HG02943 (cell line): ENCODE data around the gene SYNDIG1.

Experiments
- ATAC-seq: cut with Tn5 transposase; IDR thresholded peaks from one replicate; pipeline ENCODE4 v1.9.1; 2021; ENCODE audit warnings: mild to moderate bottlenecking, low read depth, moderate library complexity; ENCODE audit not compliant: unreplicated experiment

SYNDIG1 gene

GRCh38 chr20:24469894-24470745, 691 bp downstream of the SYNDIG1 start:
- no peak for ATAC-seq

- ATAC-seq = no peak
Observed at GRCh38 chr20:24470746-24471582, 1.5 kb downstream of the SYNDIG1 start.

GRCh38 chr20:24472426-24472825, 3.0 kb downstream of the SYNDIG1 start:
- ATAC-seq = no peak

- no peak for ATAC-seq
Observed at GRCh38 chr20:24473435-24474223, 4.2 kb downstream of the SYNDIG1 start.

GRCh38 chr20:24477831-24478547, 8.6 kb downstream of the SYNDIG1 start:
- ATAC-seq = no peak

- no peak for ATAC-seq
Observed at GRCh38 chr20:24478584-24478983, 9.2 kb downstream of the SYNDIG1 start.

- ATAC-seq = no peak
Observed at GRCh38 chr20:24479106-24479505, 9.7 kb downstream of the SYNDIG1 start.

GRCh38 chr20:24479595-24479994, 10.2 kb downstream of the SYNDIG1 start:
- no peak for ATAC-seq

GRCh38 chr20:24480509-24480908, 11.1 kb downstream of the SYNDIG1 start:
- ATAC-seq = no peak

- ATAC-seq = no peak
Observed at GRCh38 chr20:24481173-24481572, 11.7 kb downstream of the SYNDIG1 start.

- ATAC-seq = no peak
Observed at GRCh38 chr20:24483435-24484080, 14.1 kb downstream of the SYNDIG1 start.

- no peak for ATAC-seq
Observed at GRCh38 chr20:24484081-24484450, 14.6 kb downstream of the SYNDIG1 start.

GRCh38 chr20:24485981-24486380, 16.6 kb downstream of the SYNDIG1 start:
- ATAC-seq = no peak

GRCh38 chr20:24487240-24487639, 17.8 kb downstream of the SYNDIG1 start:
- no peak for ATAC-seq

- no peak for ATAC-seq
Observed at GRCh38 chr20:24487648-24488047, 18.2 kb downstream of the SYNDIG1 start.

- ATAC-seq = no peak
Observed at GRCh38 chr20:24488064-24488799, 18.8 kb downstream of the SYNDIG1 start.

- ATAC-seq = no peak
Observed at GRCh38 chr20:24488800-24489175, 19.4 kb downstream of the SYNDIG1 start.

- ATAC-seq = no peak
Observed at GRCh38 chr20:24489193-24489592, 19.8 kb downstream of the SYNDIG1 start.

GRCh38 chr20:24489631-24490260, 20.3 kb downstream of the SYNDIG1 start:
- no peak for ATAC-seq
